BJ (cell line): ENCODE measurements around the gene TTLL3. TPM values are rescaled to one million over a fixed set of nuclear protein-coding genes. Genes with fewer than 3 reads are reported as not detected.

Experiments
- CTCF ChIA-PET: fragments of 350-600 bp; formaldehyde crosslinking; extraction: SDS; loops from one replicate; lab custom pipeline; 2021; ENCODE audit warnings: antibody characterized with exemption, inconsistent platforms; lab: Yijun Ruan, JAX
- POLR2A ChIA-PET: fragments of 300-600 bp; sonication (Branson Sonifier 250); formaldehyde crosslinking; extraction: SDS; loops from one replicate; lab custom pipeline; 2021; ENCODE audit warnings: antibody characterized with exemption; lab: Charles Lee
- DNase-seq: peaks from one replicate; pipeline ENCODE4 v3.0.0-alpha.2; 2011; ENCODE audit warnings: low read depth
- H3K27me3 ChIP-seq: 2 replicates; pipeline ENCODE4 v1.6.0; 2011; ENCODE audit warnings: low read length; ENCODE audit not compliant: control insufficient read depth, insufficient read depth
- H3K36me3 ChIP-seq: 2 replicates; pipeline ENCODE4 v1.5.1; 2011; ENCODE audit warnings: low read length; ENCODE audit not compliant: control insufficient read depth, insufficient read depth
- H3K4me3 ChIP-seq: 2 replicates; pipeline ENCODE4 v1.5.1; 2011; ENCODE audit warnings: low read depth, mild to moderate bottlenecking, control low read depth, low read length
- CTCF ChIP-seq: IDR thresholded peaks from 2 replicates; pipeline ENCODE4 v1.5.1; 2011; ENCODE audit warnings: low read depth, mild to moderate bottlenecking, control low read depth, inconsistent platforms, low read length, moderate library complexity; ENCODE audit not compliant: insufficient read depth
- polyA plus RNA-seq: library from polyadenylated mRNA; depleted of rRNA; stranded (reverse); fragments of >200 nt; gene quantifications from 2 replicates; pipeline ENCODE4 v1.2.3, GENCODE V29; 2011

TTLL3 gene
- polyA plus RNA-seq, 1 experiment: 25.4 TPM

- CTCF ChIA-PET: interaction anchor here (1.3 kb wide), 1 partner anchor 27 kb away, joined by 3 read pairs; no protein-coding TSS in a partner anchor
- peak; percentile 24 for DNase-seq
- Histone ChIP-seq H3K4me3 (no peak overlapping the region), H3K27me3 (no peaks in the 10 kb centered on the region), H3K36me3 (peaks cover 11% of the 10 kb centered on the region)
- POLR2A ChIA-PET: no interaction called here
- TF ChIP-seq CTCF: no peak
These were observed 31.7 kb upstream of the TTLL3 start for GRCh38 chr3:9778143-9779074.

GRCh38 chr3:9779075-9779593 lies 30.9 kb upstream of the TTLL3 start:
- peaks cover 14% of the 10 kb centered on the region for H3K36me3 ChIP-seq
- no peak for TF ChIP-seq CTCF
- H3K4me3 ChIP-seq: no peak overlapping the region
- POLR2A ChIA-PET: no interaction called here
- no peaks in the 10 kb centered on the region for H3K27me3 ChIP-seq
- no peak for DNase-seq
- CTCF ChIA-PET: no interaction called here

- H3K4me3 ChIP-seq: no peak overlapping the region
- CTCF ChIA-PET: interaction anchor here (0.5 kb wide), 1 partner anchor 8 kb away, joined by 3 read pairs; no protein-coding TSS in a partner anchor
- no peaks in the 10 kb centered on the region for H3K27me3 ChIP-seq
- DNase-seq: no peak
- POLR2A ChIA-PET: interaction anchor here (0.7 kb wide), 1 partner anchor 9 kb away, joined by 5 read pairs; no protein-coding TSS in a partner anchor
- no peak for TF ChIP-seq CTCF
- H3K36me3 ChIP-seq: peaks cover 14% of the 10 kb centered on the region
These were observed 30.2 kb upstream of the TTLL3 start for GRCh38 chr3:9779721-9780457.

GRCh38 chr3:9780458-9780812 lies 29.6 kb upstream of the TTLL3 start:
- peaks cover 18% of the 10 kb centered on the region for H3K36me3 ChIP-seq
- POLR2A ChIA-PET: no interaction called here
- no peak for DNase-seq
- no peak for TF ChIP-seq CTCF
- no peaks in the 10 kb centered on the region for H3K27me3 ChIP-seq
- CTCF ChIA-PET: interaction anchor here (0.5 kb wide), 1 partner anchor 7 kb away, joined by 3 read pairs; no protein-coding TSS in a partner anchor
- no peak overlapping the region for H3K4me3 ChIP-seq

GRCh38 chr3:9780910-9781309 lies 29.2 kb upstream of the TTLL3 start:
- no peak overlapping the region for H3K4me3 ChIP-seq
- no peak for TF ChIP-seq CTCF
- ChIA-PET CTCF (no interaction called here), POLR2A (no interaction called here)
- H3K27me3 ChIP-seq: no peaks in the 10 kb centered on the region
- no peak for DNase-seq
- peaks cover 21% of the 10 kb centered on the region for H3K36me3 ChIP-seq
